NCI-H345 treated with DMSO at 0.1 percent for 48 hours (cell line): ENCODE results near the gene ARF1.

Experiments used
- DNase-seq: peaks from one replicate; lab custom pipeline; 2025; ENCODE audit not compliant: unreplicated experiment; lab: John Stamatoyannopoulos, UW

The ARF1 gene

GRCh38 chr1:228082214-228082917, at the start of gene ARF1:
ARF1 (plus strand) TSS chr1:228082708; CDS start chr1:228097115, 14,407 bp downstream.
- DNase-seq, result peak; percentile 85

GRCh38 chr1:228033376-228033775, 49.1 kb upstream of the ARF1 start:
- DNase-seq, result no peak

DNA sequence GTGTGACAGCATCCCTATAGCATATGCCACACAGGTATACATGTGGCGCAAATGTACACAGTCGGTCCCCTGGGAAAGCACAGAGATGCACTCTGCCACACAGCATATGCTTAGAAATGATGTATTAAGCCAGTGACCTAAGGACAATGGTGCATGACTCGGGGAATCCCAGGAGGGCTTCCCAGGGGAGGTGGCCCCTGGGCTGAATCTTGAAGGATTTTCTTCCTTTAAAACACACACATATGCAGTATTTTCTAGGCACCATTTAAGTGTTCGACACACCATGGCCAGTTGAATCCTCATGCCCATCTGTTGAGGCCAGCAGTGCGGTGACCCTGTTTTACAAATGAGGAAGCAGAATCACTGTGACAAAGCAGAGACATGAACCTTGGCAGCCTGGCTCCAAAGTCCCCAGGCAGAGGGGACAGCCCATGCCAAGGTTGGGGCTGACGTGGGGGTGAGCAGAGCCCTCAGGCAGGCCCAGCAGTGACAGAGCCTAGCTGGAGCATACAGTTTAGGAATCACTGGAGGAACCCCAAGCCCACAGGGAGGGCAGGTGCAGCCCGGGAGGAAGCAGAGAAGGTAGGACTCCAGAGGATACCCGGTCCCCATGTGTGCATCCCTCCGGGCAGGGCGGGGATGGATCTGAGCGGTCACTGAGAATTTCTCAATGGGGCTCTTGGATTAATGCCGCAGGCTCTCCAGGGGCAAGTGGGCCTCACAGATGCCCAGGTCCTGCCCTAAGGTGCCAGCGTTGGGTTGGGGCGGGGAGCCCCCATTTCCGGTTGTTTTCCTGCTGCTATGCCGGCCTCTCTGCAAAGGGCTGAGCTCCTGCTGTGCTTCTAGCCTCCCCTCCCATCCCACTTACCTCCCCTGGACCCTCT, 47.3 kb upstream of the ARF1 start:
- no peak for DNase-seq

DNA sequence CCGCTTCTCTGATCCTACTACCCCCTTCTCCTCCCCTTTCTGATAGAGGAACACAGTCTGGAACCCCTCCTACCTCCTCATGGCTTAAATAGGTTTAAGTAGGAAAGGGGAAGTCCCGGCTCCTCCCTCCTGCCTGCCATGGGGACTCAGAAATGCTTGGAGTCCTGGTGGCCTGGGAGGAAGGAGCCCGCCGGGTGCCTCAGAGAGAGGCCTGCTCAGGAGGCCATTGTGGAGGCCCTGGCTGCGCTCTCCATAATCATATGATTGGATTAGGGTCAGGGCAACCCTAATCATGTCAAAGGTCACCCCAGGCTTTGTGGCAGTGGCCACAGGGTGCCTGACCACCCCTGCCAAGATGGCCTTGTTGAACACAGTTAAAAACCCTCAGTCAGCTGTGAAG, 46.7 kb upstream of the ARF1 start:
- no peak for DNase-seq

GRCh38 chr1:228036701-228037231, 45.7 kb upstream of the ARF1 start:
- no peak for DNase-seq

DNA sequence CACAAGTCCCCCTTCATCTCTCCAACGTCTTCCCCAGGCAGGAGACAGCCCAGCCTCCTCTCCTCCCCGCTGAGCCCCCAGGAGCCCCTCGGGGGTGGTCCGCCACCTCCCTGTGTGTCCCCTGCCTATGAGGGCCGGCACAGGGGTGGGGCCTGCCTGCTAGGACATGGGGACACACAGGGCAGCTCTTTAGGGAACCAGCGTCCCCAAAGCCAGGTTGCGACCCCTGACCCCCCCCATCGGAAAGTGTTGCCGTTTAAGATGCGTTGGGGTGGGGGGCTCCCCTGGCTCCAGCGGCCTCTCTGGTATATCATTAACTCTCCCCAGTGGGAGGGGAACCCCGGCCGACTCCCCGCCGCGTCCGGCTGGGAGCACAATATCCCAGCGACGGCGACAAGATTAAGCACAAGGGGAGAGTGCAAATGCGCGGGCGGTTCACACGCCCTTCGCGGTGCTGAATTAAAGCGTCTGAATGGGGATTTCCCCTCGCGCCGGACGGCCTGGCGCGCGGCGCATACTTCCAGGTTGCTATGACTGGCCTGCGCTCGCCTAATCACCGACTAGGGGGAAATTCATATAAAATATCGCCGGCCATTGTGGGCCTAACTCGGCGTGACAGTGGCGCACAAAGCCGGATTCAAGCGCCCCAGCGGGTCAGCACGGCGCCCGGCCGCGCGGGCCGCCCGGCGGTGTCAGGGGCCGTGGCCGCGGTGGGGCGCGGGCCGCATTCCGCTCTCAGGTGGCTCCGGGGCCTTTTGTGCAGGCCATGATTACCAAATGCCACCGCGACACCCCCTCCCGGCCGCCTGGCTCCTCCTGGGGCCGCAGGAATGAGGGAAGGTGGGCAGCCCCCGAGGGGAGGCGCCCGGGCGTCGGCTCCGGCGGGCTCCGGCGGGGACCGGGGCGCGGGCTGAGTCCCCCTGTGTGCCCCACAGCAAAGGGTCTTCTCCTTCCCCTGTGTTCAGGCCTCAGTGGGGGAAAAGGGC, 44.8 kb upstream of the ARF1 start:
- no peak for DNase-seq

- no peak for DNase-seq
Measured at GRCh38 chr1:228038387-228039005, 44.0 kb upstream of the ARF1 start.

- no peak for DNase-seq
Measured at GRCh38 chr1:228039006-228039903, 43.3 kb upstream of the ARF1 start.

- DNase-seq, result no peak
Measured at GRCh38 chr1:228039986-228040385, 42.5 kb upstream of the ARF1 start.

- no peak for DNase-seq
Measured at GRCh38 chr1:228041316-228041715, 41.2 kb upstream of the ARF1 start.

- DNase-seq, result no peak
Measured at GRCh38 chr1:228042508-228042907, 40.0 kb upstream of the ARF1 start.

DNA sequence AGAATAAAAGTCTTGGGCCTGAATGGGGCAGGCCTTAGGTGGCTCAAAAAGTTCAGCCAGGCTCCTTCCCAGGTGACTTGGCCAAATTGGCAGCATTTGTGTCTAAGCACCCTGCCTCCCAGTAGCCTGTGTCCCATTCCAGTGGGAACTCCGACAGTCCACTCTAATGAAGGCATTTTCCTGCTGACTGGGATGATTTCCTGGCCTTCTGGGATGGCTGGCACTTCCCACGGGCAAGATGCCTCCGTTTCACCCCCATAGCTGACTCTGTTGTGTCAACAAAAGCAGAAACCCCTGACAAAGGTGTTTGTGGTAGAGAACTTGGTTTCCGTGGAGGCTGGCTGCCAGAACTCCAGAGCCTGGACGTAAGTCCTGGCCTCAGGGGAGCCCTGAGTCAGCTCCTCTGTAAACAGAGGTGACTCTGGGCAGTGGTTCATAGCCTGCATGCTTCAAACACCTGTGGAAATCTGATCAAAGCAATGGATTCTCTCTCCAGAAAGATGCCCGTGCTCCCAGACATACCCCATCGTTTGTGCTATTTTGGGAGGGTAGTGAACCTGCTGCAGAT, 39.1 kb upstream of the ARF1 start:
- DNase-seq, result no peak

DNA sequence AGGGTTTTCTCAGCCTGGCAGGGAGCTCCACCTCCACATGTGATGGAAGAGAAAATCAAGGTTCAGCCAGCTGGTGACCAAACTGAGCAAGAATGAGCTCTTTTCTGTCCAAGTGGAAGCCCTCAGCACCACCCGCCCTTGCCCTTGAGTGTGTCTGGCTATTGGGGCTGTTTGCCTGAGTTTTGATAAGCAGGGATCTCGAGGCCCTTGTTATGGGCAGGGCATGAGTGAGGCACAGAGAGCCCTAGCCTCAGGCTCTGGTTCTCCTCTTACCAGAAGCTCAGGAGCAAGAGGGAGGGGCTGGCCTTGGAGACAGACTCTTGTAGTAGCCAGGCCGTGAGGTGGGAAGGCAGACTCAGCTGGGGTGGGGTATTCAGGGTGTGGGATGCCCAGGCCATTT, 37.5 kb upstream of the ARF1 start:
- DNase-seq, result no peak

GRCh38 chr1:228045405-228045804, 37.1 kb upstream of the ARF1 start:
- DNase-seq, result no peak

DNA sequence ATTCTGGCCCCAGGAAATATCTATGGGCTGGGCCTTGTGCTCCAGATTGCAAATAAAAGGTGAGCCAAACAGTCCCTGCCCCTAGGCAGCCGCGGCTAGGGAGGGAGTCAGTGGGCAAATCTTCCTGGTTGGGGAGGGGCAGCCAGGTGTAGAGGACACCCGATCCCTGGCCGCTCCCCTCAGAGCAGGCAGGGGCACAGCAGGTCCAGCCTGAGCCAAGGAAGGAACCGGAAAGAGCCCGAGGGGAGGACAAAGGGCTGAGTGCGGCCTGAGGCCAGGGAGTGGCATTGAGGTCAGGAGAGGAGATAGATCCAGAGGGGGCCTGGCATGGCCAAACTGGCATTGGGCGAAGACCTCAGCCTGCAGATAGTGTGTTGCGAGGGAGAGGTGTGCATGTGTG, 36.6 kb upstream of the ARF1 start:
- no peak for DNase-seq

DNA sequence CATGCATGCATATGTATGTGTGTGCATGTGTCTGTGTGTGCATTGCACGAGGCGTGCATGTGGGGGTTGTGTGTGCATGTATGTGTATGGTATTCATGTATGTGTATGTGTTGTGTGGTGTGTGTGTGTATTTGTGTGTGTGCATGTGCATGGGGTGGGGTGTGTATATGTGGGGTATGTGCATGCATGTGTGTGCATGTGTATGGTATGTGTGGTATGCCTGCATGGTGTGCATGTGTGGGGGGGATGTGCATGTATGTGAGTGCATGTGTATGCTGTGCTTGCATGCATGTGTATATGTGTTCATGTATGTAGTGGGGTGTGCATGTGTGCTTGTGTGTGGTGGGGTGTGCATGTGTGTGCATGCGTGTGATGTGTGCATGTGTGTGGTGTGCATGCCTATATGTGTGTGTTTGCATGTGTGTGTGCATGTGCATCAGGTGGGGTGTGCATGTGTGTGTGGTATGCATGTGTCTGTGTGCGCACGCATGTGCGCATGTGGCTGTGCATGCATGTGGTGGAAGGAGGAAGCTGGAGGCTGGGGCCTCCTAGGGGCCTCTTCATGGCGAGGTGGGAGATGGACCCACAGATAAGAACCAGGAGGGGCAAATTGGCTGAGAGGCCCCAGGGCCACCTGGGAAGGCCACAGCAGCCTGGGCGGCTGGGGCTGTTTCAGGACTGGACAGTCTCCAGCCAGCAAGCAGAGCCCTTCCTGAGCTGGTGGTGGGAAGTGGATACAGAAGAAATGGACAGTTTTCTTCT, 35.9 kb upstream of the ARF1 start:
- no peak for DNase-seq

DNA sequence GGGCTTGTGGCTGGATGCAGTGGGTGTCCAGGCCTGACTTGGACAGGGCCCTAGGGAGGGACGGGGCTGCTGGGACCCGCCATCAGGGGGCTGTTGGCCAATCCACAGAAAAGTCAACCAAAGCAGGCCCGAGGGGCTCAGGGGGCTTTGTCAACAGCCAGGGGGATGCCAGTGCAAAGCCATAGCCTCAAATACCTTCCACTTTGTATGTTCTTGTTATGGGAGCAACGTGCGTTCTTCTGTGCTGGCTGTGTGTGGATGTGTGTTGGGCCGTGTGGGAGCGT, 35.4 kb upstream of the ARF1 start:
- DNase-seq, result no peak

- no peak for DNase-seq
Measured at GRCh38 chr1:228048120-228048519, 34.4 kb upstream of the ARF1 start.
